ENCODE data around the gene CYB5R3.

Gene CYB5R3

GRCh38 chr22:42649246-42650099 is at the start of gene CYB5R3:
CYB5R3 (minus strand) TSS chr22:42649392; CDS start chr22:42649315, 77 bp downstream.
- peak; percentile 41 for DNase-seq (ENCODE audit: low read depth, low spot score)

- DNase-seq (ENCODE audit: low read depth, low spot score), result no peak
Observed at GRCh38 chr22:42697542-42698013, 48.4 kb upstream of the CYB5R3 start.

- no peak for DNase-seq (ENCODE audit: low read depth, low spot score)
Observed at GRCh38 chr22:42696331-42696967, 47.3 kb upstream of the CYB5R3 start.

GRCh38 chr22:42695294-42695693 is 46.1 kb upstream of the CYB5R3 start:
- DNase-seq (ENCODE audit: low read depth, low spot score), result no peak

GRCh38 chr22:42693763-42694683 is 44.8 kb upstream of the CYB5R3 start:
- DNase-seq (ENCODE audit: low read depth, low spot score), result no peak

GRCh38 chr22:42693055-42693762 is 44.0 kb upstream of the CYB5R3 start:
- DNase-seq (ENCODE audit: low read depth, low spot score), result no peak

GRCh38 chr22:42692239-42693054 is 43.3 kb upstream of the CYB5R3 start:
- no peak for DNase-seq (ENCODE audit: low read depth, low spot score)

- no peak for DNase-seq (ENCODE audit: low read depth, low spot score)
Observed at GRCh38 chr22:42691440-42691839, 42.2 kb upstream of the CYB5R3 start.

GRCh38 chr22:42688241-42689211 is 39.3 kb upstream of the CYB5R3 start:
- no peak for DNase-seq (ENCODE audit: low read depth, low spot score)

- no peak for DNase-seq (ENCODE audit: low read depth, low spot score)
Observed at GRCh38 chr22:42686756-42687491, 37.7 kb upstream of the CYB5R3 start.

- DNase-seq (ENCODE audit: low read depth, low spot score), result no peak
Observed at GRCh38 chr22:42685941-42686653, 36.9 kb upstream of the CYB5R3 start.

GRCh38 chr22:42684462-42685195 is 35.4 kb upstream of the CYB5R3 start:
- no peak for DNase-seq (ENCODE audit: low read depth, low spot score)

GRCh38 chr22:42683578-42684283 is 34.5 kb upstream of the CYB5R3 start:
- no peak for DNase-seq (ENCODE audit: low read depth, low spot score)

GRCh38 chr22:42682113-42682851 is 33.1 kb upstream of the CYB5R3 start:
- no peak for DNase-seq (ENCODE audit: low read depth, low spot score)

- DNase-seq (ENCODE audit: low read depth, low spot score), result no peak
Observed at GRCh38 chr22:42680648-42681047, 31.5 kb upstream of the CYB5R3 start.

GRCh38 chr22:42679691-42680090 is 30.5 kb upstream of the CYB5R3 start:
- DNase-seq (ENCODE audit: low read depth, low spot score), result no peak

Measured in activated CD4-positive, CD25-positive, alpha-beta regulatory T cell treated with anti-CD3 and anti-CD28 coated beads, Interleukin-2, amount 50 U/mL, for 16 hours (primary cell).